GM18517 (cell line): ENCODE data around the gene CUEDC1.

Source experiments
- ATAC-seq: cut with Tn5 transposase; IDR thresholded peaks from one replicate; pipeline ENCODE4 v1.9.1; 2021; ENCODE audit warnings: mild to moderate bottlenecking, moderate library complexity; ENCODE audit not compliant: unreplicated experiment

Gene CUEDC1

GRCh38 chr17:57881143-57881542 is 74.1 kb downstream of the CUEDC1 start:
- no peak for ATAC-seq

GRCh38 chr17:57880086-57880456 is 75.1 kb downstream of the CUEDC1 start:
- ATAC-seq = no peak

GRCh38 chr17:57879437-57880085 is 75.7 kb downstream of the CUEDC1 start:
- ATAC-seq = no peak

- no peak for ATAC-seq
Measured at GRCh38 chr17:57877803-57878377, 77.3 kb downstream of the CUEDC1 start.

GRCh38 chr17:57876866-57877237 is 78.4 kb downstream of the CUEDC1 start:
- no peak for ATAC-seq

GRCh38 chr17:57876023-57876865 is 79.0 kb downstream of the CUEDC1 start:
- ATAC-seq = no peak

- ATAC-seq = no peak
Measured at GRCh38 chr17:57875290-57876022, 79.8 kb downstream of the CUEDC1 start.

GRCh38 chr17:57874434-57875289 is 80.5 kb downstream of the CUEDC1 start:
- no peak for ATAC-seq

- no peak for ATAC-seq
Measured at GRCh38 chr17:57874058-57874419, 81.2 kb downstream of the CUEDC1 start.

GRCh38 chr17:57873261-57874057 is 81.8 kb downstream of the CUEDC1 start:
- ATAC-seq = no peak

- ATAC-seq = no peak
Measured at GRCh38 chr17:57872536-57872935, 82.7 kb downstream of the CUEDC1 start.

GRCh38 chr17:57871863-57872262 is 83.3 kb downstream of the CUEDC1 start:
- no peak for ATAC-seq

GRCh38 chr17:57871155-57871554 is 84.1 kb downstream of the CUEDC1 start:
- no peak for ATAC-seq

- ATAC-seq = no peak
Measured at GRCh38 chr17:57870283-57870635, 85.0 kb downstream of the CUEDC1 start.

GRCh38 chr17:57869617-57870282 is 85.5 kb downstream of the CUEDC1 start:
- ATAC-seq = no peak

- ATAC-seq = no peak
Measured at GRCh38 chr17:57868910-57869616, 86.1 kb downstream of the CUEDC1 start.

- ATAC-seq = peak; percentile 92
Measured at GRCh38 chr17:57868007-57868909, 87.0 kb downstream of the CUEDC1 start.

- ATAC-seq = no peak
Measured at GRCh38 chr17:57867126-57867525, 88.1 kb downstream of the CUEDC1 start.
